ENCODE results near the gene CEP164.

Gene CEP164

GRCh38 chr11:117327567-117328374 lies at the start of gene CEP164:
CEP164 (plus strand) TSS chr11:117327854; CDS start chr11:117338587, 10,733 bp downstream.
- in situ Hi-C loops (cut with MboI; ENCODE audit: low sequenced_read_pairs) = no loop called here

- in situ Hi-C loops (cut with MboI; ENCODE audit: low sequenced_read_pairs) = no loop called here
Observed at GRCh38 chr11:117278347-117278746, 49.3 kb upstream of the CEP164 start.

- in situ Hi-C loops (cut with MboI; ENCODE audit: low sequenced_read_pairs) = no loop called here
Observed at GRCh38 chr11:117279711-117280376, 47.8 kb upstream of the CEP164 start.

GRCh38 chr11:117281159-117281558 lies 46.5 kb upstream of the CEP164 start:
- in situ Hi-C loops (cut with MboI; ENCODE audit: low sequenced_read_pairs) = no loop called here

- in situ Hi-C loops (cut with MboI; ENCODE audit: low sequenced_read_pairs) = no loop called here
Observed at GRCh38 chr11:117281869-117282268, 45.8 kb upstream of the CEP164 start.

- in situ Hi-C loops (cut with MboI; ENCODE audit: low sequenced_read_pairs) = no loop called here
Observed at GRCh38 chr11:117282956-117283355, 44.7 kb upstream of the CEP164 start.

GRCh38 chr11:117284053-117284452 lies 43.6 kb upstream of the CEP164 start:
- in situ Hi-C loops (cut with MboI; ENCODE audit: low sequenced_read_pairs) = no loop called here

- in situ Hi-C loops (cut with MboI; ENCODE audit: low sequenced_read_pairs) = no loop called here
Observed at GRCh38 chr11:117286588-117286987, 41.1 kb upstream of the CEP164 start.

- in situ Hi-C loops (cut with MboI; ENCODE audit: low sequenced_read_pairs) = no loop called here
Observed at GRCh38 chr11:117287668-117288067, 40.0 kb upstream of the CEP164 start.

- in situ Hi-C loops (cut with MboI; ENCODE audit: low sequenced_read_pairs) = no loop called here
Observed at GRCh38 chr11:117289795-117290194, 37.9 kb upstream of the CEP164 start.

- in situ Hi-C loops (cut with MboI; ENCODE audit: low sequenced_read_pairs) = no loop called here
Observed at GRCh38 chr11:117290809-117291396, 36.8 kb upstream of the CEP164 start, which contains the start of gene BACE1-AS. BACE1-AS (plus strand) TSS chr11:117291346.

GRCh38 chr11:117292616-117293015 lies 35.0 kb upstream of the CEP164 start:
- in situ Hi-C loops (cut with MboI; ENCODE audit: low sequenced_read_pairs) = no loop called here

- in situ Hi-C loops (cut with MboI; ENCODE audit: low sequenced_read_pairs) = no loop called here
Observed at GRCh38 chr11:117295438-117296137, 32.1 kb upstream of the CEP164 start.

- in situ Hi-C loops (cut with MboI; ENCODE audit: low sequenced_read_pairs) = no loop called here
Observed at GRCh38 chr11:117296881-117297280, 30.8 kb upstream of the CEP164 start.

- in situ Hi-C loops (cut with MboI; ENCODE audit: low sequenced_read_pairs) = no loop called here
Observed at GRCh38 chr11:117298195-117298594, 29.5 kb upstream of the CEP164 start.

GRCh38 chr11:117299351-117300282 lies 28.0 kb upstream of the CEP164 start:
- in situ Hi-C loops (cut with MboI; ENCODE audit: low sequenced_read_pairs) = no loop called here

GRCh38 chr11:117300283-117300663 lies 27.4 kb upstream of the CEP164 start:
- in situ Hi-C loops (cut with MboI; ENCODE audit: low sequenced_read_pairs) = no loop called here

- in situ Hi-C loops (cut with MboI; ENCODE audit: low sequenced_read_pairs) = no loop called here
Observed at GRCh38 chr11:117300773-117301172, 26.9 kb upstream of the CEP164 start.

- in situ Hi-C loops (cut with MboI; ENCODE audit: low sequenced_read_pairs) = no loop called here
Observed at GRCh38 chr11:117302228-117302627, 25.4 kb upstream of the CEP164 start.

- in situ Hi-C loops (cut with MboI; ENCODE audit: low sequenced_read_pairs) = no loop called here
Observed at GRCh38 chr11:117303101-117303500, 24.6 kb upstream of the CEP164 start.
